ENCODE results near the gene PADI1.

The PADI1 gene

DNA sequence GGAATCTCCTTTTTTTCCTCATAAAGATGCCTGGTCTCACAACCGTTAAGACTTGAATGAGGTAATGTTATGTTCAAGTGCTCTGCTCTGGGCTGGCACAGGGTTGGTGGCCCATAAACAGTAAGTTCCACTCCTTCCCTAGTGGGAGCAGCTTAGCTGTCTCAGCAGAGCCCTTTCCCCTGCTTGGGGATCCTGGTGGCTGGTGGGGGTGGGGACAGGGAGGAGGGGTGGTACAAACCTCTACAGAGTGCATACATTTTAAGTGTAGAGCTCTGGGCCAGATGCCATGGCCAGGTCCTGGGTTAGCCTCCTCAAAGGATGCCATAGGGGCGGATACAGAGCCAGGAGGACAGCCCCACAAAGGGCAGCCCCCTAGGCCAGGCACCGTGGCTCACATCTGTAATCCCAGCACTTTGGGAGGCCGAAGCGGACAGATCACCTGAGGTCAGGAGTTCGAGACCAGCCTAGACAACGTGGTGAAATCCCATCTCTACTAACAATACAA, 20.7 kb upstream of the PADI1 start:
- H2AFZ ChIP-seq (ENCODE audit: low read depth, low read length) = no peak overlapping the region
- no peak overlapping the region for H3K4me3 ChIP-seq (ENCODE audit: low read length)
- no peaks in the 10 kb centered on the region for H3K4me1 ChIP-seq (ENCODE audit: low read length)
- no peaks in the 10 kb centered on the region for H3K27me3 ChIP-seq (ENCODE audit: low read depth, low read length)
- no peak overlapping the region for H3K27ac ChIP-seq (ENCODE audit: low read length)
- H3K9me3 ChIP-seq (ENCODE audit: insufficient read depth, low read length) = no peaks in the 10 kb centered on the region; the same call in 1 of the 2 replicates
- TF ChIP-seq CTCF (IDR thresholded peaks at IDR 0.05; ENCODE audit: low read depth, low read length) (no peak), EZH2phosphoT487 (IDR thresholded peaks at IDR 0.05; ENCODE audit: low read depth) (no peak)
- H3K4me2 ChIP-seq (ENCODE audit: low read length) = no peak overlapping the region
- no peaks in the 10 kb centered on the region for H3K79me2 ChIP-seq (ENCODE audit: low read length)
- no peaks in the 10 kb centered on the region for H3K36me3 ChIP-seq (replicated peaks; ENCODE audit: low read depth, low read length)
- no peak overlapping the region for H3K9ac ChIP-seq (ENCODE audit: low read length)
- no peaks in the 10 kb centered on the region for H4K20me1 ChIP-seq (ENCODE audit: insufficient read depth, low read length)

DNA sequence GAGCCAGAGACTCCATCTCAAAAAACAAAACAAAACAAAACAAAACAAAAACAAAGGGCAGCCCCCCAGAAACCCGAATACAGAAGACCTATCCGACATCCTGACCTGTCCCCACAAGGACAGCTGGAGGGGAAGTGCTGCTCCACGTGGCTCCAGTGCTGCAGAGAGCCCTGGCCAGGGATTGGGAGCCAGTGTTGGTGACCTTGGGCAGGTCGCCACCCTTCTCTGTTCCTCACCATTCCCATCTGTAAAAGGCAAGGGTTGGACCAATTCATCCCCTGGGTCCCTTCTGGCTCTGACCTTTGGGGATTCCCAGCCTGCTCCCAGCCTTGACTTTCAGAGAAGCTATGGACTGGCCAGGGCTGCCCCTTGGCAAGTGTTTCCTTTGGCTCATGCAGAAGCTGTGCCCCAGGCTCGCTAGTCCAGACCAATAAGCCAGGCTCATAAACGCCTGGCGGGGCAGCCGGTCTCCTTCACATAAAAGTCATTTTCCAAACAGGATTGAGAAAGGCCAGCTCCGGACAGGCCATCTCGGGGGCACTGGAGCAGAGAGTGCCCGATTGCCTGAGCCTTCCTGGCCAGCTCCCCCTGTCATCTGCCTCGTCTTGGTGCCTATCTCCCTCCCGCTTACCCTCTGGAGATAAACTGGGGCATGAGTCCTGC, 20.0 kb upstream of the PADI1 start:
- H2AFZ ChIP-seq (ENCODE audit: low read depth, low read length) = no peak overlapping the region
- no peak overlapping the region for H3K27ac ChIP-seq (ENCODE audit: low read length)
- H4K20me1 ChIP-seq (ENCODE audit: insufficient read depth, low read length) = no peaks in the 10 kb centered on the region
- no peaks in the 10 kb centered on the region for H3K4me1 ChIP-seq (ENCODE audit: low read length)
- no peak overlapping the region for H3K4me2 ChIP-seq (ENCODE audit: low read length)
- H3K79me2 ChIP-seq (ENCODE audit: low read length) = no peaks in the 10 kb centered on the region
- no peaks in the 10 kb centered on the region for H3K27me3 ChIP-seq (ENCODE audit: low read depth, low read length)
- no peak overlapping the region for H3K4me3 ChIP-seq (ENCODE audit: low read length)
- no peaks in the 10 kb centered on the region; the same call in 1 of the 2 replicates for H3K9me3 ChIP-seq (ENCODE audit: insufficient read depth, low read length)
- H3K36me3 ChIP-seq (replicated peaks; ENCODE audit: low read depth, low read length) = no peaks in the 10 kb centered on the region
- no peak overlapping the region for H3K9ac ChIP-seq (ENCODE audit: low read length)
- TF ChIP-seq EZH2phosphoT487 (IDR thresholded peaks at IDR 0.05; ENCODE audit: low read depth) (no peak), CTCF (IDR thresholded peaks at IDR 0.05; ENCODE audit: low read depth, low read length) (no peak)

DNA sequence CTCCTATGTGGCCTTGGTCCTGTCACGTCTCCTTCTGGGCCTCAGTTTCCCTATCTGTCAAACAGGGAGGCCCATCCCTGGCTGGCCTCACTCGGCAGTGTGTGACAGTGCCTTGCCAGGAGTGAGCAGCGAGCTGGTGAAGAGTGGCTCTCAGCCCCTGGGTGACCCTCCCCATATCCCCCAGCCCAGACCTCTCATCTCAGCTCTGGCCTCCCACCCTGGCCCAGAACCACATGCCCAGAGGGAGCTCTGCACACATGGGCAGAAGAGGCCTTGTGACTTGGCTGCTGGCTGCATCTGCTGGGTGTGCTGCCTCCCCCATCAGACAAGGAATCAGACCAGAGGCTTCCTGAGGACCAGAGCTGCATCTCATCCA, 19.5 kb upstream of the PADI1 start:
- no peak overlapping the region for H3K27ac ChIP-seq (ENCODE audit: low read length)
- no peak overlapping the region for H3K4me3 ChIP-seq (ENCODE audit: low read length)
- no peak for TF ChIP-seq CTCF (IDR thresholded peaks at IDR 0.05; ENCODE audit: low read depth, low read length)
- TF ChIP-seq EZH2phosphoT487 (IDR thresholded peaks at IDR 0.05; ENCODE audit: low read depth) = no peak
- H3K27me3 ChIP-seq (ENCODE audit: low read depth, low read length) = no peaks in the 10 kb centered on the region
- H3K9me3 ChIP-seq (ENCODE audit: insufficient read depth, low read length) = no peaks in the 10 kb centered on the region; the same call in 1 of the 2 replicates
- no peaks in the 10 kb centered on the region for H4K20me1 ChIP-seq (ENCODE audit: insufficient read depth, low read length)
- no peak overlapping the region for H2AFZ ChIP-seq (ENCODE audit: low read depth, low read length)
- H3K4me2 ChIP-seq (ENCODE audit: low read length) = no peak overlapping the region
- no peaks in the 10 kb centered on the region for H3K4me1 ChIP-seq (ENCODE audit: low read length)
- H3K79me2 ChIP-seq (ENCODE audit: low read length) = no peaks in the 10 kb centered on the region
- H3K9ac ChIP-seq (ENCODE audit: low read length) = no peak overlapping the region
- H3K36me3 ChIP-seq (replicated peaks; ENCODE audit: low read depth, low read length) = no peaks in the 10 kb centered on the region

- Histone ChIP-seq H4K20me1 (ENCODE audit: insufficient read depth, low read length) (no peaks in the 10 kb centered on the region), H3K4me2 (ENCODE audit: low read length) (no peak overlapping the region), H3K79me2 (ENCODE audit: low read length) (no peaks in the 10 kb centered on the region), H3K27ac (ENCODE audit: low read length) (no peak overlapping the region), H3K27me3 (ENCODE audit: low read depth, low read length) (no peaks in the 10 kb centered on the region), H3K9me3 (ENCODE audit: insufficient read depth, low read length) (no peaks in the 10 kb centered on the region; the same call in 1 of the 2 replicates), H3K4me3 (ENCODE audit: low read length) (no peak overlapping the region), H2AFZ (ENCODE audit: low read depth, low read length) (no peak overlapping the region), H3K36me3 (replicated peaks; ENCODE audit: low read depth, low read length) (no peaks in the 10 kb centered on the region), H3K9ac (ENCODE audit: low read length) (no peak overlapping the region), H3K4me1 (ENCODE audit: low read length) (no peaks in the 10 kb centered on the region)
- no peak for TF ChIP-seq EZH2phosphoT487 (IDR thresholded peaks at IDR 0.05; ENCODE audit: low read depth)
- TF ChIP-seq CTCF (IDR thresholded peaks at IDR 0.05; ENCODE audit: low read depth, low read length) = no peak
Measured at GRCh38 chr1:17186216-17186909, 18.6 kb upstream of the PADI1 start.
